ENCODE data around the gene NUDC. TPM values are rescaled to one million over a fixed set of nuclear protein-coding genes. Genes with fewer than 3 reads are reported as not detected.

Gene NUDC
- total RNA-seq, 1 donor from 2014 or later, result 54.4 TPM

DNA sequence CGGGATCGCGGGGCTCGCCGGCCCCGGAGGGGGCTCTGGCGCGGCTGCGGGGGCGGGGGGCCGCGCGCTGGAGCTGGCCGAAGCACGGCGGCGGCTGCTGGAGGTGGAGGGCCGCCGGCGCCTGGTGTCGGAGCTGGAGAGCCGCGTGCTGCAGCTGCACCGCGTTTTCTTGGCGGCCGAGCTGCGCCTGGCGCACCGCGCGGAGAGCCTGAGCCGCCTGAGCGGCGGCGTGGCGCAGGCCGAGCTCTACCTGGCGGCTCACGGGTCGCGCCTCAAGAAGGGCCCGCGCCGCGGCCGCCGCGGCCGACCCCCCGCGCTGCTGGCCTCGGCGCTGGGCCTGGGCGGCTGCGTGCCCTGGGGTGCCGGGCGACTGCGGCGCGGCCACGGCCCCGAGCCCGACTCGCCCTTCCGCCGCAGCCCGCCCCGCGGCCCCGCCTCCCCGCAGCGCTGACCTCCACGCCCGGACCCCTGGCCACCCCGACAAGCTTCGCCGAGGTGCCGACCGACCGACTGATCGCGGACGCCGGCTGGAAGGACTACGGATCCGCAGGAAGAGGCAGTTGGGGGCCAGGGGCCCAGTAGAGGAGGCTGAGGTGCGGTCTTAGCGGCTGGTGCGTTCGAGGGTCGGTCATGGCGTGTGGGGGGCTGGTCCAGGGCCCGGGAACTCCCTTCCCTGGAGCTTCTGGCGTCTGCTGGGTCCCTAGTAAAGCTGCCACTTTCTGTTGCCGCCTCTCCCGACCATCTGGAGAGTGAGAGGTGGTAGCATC, 72.7 kb downstream of the NUDC start:
- H3K9me3 Mint-ChIP-seq, result no peaks in the 10 kb centered on the region
- H3K27ac Mint-ChIP-seq, result peak overlapping the region; percentile 85
- H3K36me3 Mint-ChIP-seq, result no peaks in the 10 kb centered on the region
- H3K4me1 Mint-ChIP-seq, result peaks cover 58% of the 10 kb centered on the region
- peak overlapping the region; percentile 77 for H3K4me3 Mint-ChIP-seq
- TF ChIP-seq, protein P1, sequence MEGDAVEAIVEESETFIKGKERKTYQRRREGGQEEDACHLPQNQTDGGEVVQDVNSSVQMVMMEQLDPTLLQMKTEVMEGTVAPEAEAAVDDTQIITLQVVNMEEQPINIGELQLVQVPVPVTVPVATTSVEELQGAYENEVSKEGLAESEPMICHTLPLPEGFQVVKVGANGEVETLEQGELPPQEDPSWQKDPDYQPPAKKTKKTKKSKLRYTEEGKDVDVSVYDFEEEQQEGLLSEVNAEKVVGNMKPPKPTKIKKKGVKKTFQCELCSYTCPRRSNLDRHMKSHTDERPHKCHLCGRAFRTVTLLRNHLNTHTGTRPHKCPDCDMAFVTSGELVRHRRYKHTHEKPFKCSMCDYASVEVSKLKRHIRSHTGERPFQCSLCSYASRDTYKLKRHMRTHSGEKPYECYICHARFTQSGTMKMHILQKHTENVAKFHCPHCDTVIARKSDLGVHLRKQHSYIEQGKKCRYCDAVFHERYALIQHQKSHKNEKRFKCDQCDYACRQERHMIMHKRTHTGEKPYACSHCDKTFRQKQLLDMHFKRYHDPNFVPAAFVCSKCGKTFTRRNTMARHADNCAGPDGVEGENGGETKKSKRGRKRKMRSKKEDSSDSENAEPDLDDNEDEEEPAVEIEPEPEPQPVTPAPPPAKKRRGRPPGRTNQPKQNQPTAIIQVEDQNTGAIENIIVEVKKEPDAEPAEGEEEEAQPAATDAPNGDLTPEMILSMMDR (IDR thresholded peaks at IDR 0.05; ENCODE audit: unreplicated experiment), result no peak
- no peak for DNase-seq (ENCODE audit: low spot score in 2 of 2, unreplicated experiment in 2 of 2)
- peaks cover 43% of the 10 kb centered on the region for H3K27me3 Mint-ChIP-seq (ENCODE audit: low read depth)

DNA sequence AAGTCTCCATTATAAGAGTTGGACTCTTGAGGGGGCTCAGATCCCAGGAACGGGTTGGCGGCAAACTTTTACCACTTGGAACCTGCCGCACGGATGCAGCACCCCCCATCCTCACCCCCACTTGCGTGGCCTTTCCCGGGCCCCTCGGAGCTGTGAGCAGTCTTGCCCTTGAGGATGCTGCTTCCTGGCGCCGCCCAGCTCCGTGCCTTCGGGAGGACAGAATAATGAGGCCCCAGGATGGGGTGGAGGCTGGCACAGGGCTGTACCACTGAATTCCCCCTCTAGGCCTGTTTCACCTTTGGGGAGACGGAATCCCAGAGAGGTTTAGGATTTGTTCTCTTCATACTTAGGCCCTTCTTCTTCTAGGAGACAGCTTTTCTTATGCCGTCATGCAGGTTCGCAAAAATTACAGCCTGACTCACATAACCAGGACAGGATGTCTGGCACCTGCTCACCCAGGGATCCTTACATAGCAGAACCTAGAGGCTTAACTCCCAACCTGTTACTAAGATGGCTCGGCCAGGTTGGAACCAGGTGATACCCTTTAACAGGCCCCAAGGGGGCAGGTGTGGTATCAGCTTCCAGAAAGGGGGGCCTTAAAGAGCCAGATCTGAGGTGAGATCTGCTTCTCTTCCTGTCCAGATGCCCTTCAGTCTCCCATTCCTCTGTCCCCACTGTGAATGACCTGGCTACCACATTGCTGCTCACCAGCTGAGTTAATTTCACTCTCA, 73.4 kb downstream of the NUDC start:
- Mint-ChIP-seq H3K4me1 (peaks cover 65% of the 10 kb centered on the region), H3K27me3 (ENCODE audit: low read depth) (peaks cover 40% of the 10 kb centered on the region), H3K4me3 (peak overlapping the region; percentile 77), H3K27ac (peak overlapping the region; percentile 85), H3K36me3 (no peaks in the 10 kb centered on the region), H3K9me3 (no peaks in the 10 kb centered on the region)
- TF ChIP-seq, protein P1 (IDR thresholded peaks at IDR 0.05; ENCODE audit: unreplicated experiment), result no peak
- DNase-seq (ENCODE audit: low spot score in 2 of 2, unreplicated experiment in 2 of 2), result no peak

DNA sequence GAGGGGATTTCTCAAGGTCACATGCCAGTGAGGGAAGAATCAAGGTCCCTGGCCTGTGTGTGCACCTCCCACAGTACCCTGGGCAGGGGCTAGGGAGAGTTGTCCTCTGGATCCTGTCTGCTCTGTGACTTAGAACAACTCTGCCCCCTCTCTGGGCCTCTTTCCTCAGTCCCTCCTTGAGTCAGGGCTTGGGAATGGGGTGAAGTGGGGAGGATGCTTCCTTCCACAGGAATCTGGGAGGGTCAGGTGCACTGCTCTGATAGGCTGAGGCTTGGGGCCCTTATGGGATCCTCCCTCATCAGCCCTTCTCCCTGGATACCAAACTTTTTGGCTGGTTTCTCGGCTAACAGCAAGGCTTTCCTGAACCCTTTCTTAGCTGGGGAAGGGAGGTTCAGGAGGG, 74.5 kb downstream of the NUDC start:
- TF ChIP-seq, protein P1 (IDR thresholded peaks at IDR 0.05; ENCODE audit: unreplicated experiment), result no peak
- H3K9me3 Mint-ChIP-seq, result no peaks in the 10 kb centered on the region
- no peak for DNase-seq (ENCODE audit: low spot score in 2 of 2, unreplicated experiment in 2 of 2)
- no peaks in the 10 kb centered on the region for H3K36me3 Mint-ChIP-seq
- peaks cover 38% of the 10 kb centered on the region for H3K27me3 Mint-ChIP-seq (ENCODE audit: low read depth)
- no peak overlapping the region for H3K27ac Mint-ChIP-seq
- peaks cover 71% of the 10 kb centered on the region for H3K4me1 Mint-ChIP-seq
- H3K4me3 Mint-ChIP-seq, result peak overlapping the region; percentile 77

Other genes starting within 250 kb of the NUDC start
- gene ARID1A, start 225.7 kb upstream of the NUDC start, total RNA-seq, result 144 to 160 TPM (median 149 TPM) in 3 replicates
- gene PIGV, start 133.8 kb upstream of the NUDC start, total RNA-seq, result 10.7 to 14.0 TPM (median 13.1 TPM) in 3 replicates
- 25.8 to 28.8 TPM (median 28.4 TPM) in 3 replicates for gene ZDHHC18, start 95.1 kb upstream of the NUDC start, total RNA-seq
- 2.7 to 4.4 TPM (median 3.8 TPM) in 3 replicates for gene SFN, start 58.6 kb upstream of the NUDC start, total RNA-seq
- 31.1 to 33.4 TPM (median 32.3 TPM) in 3 replicates for gene GPN2, start 31.5 kb upstream of the NUDC start, total RNA-seq
- 19.5 to 23.5 TPM (median 19.8 TPM) in 3 replicates for gene GPATCH3, start 21.3 kb upstream of the NUDC start, total RNA-seq
- not detected in 3 replicates for gene NR0B2, start 7.8 kb upstream of the NUDC start, total RNA-seq
- 11.9 to 12.9 TPM (median 12.7 TPM) in 3 replicates for gene KDF1, start 38.7 kb downstream of the NUDC start, total RNA-seq
- 27.9 to 29.3 TPM (median 28.7 TPM) in 3 replicates for gene TRNP1, start 71.9 kb downstream of the NUDC start, total RNA-seq
- 3.3 to 4.3 TPM (median 3.4 TPM) in 3 replicates for gene TENT5B, start 91.1 kb downstream of the NUDC start, total RNA-seq
- gene SLC9A1, start 233.4 kb downstream of the NUDC start, total RNA-seq, result 32.5 to 34.6 TPM (median 33.9 TPM) in 3 replicates

Measured in mesothelial cell of epicardium (in vitro differentiated cells).